Activated CD4-positive, alpha-beta T cell treated with anti-CD3 and anti-CD28 coated beads, Interleukin-2, amount 10 ng/mL, durations not matched to agents 7 days and 5 days (primary cell): ENCODE results near the gene BARX2. TPM values are rescaled to one million over a fixed set of nuclear protein-coding genes. Genes with fewer than 3 reads are reported as not detected.
A peak's percentile ranks its signal among the peaks of the same experiment; 100 is the strongest.

Experiments
- CTCF ChIA-PET: fragments of 350-600 bp; sonication (Branson Sonifier 250); formaldehyde crosslinking; loops from one replicate; lab custom pipeline; 2021; ENCODE audit warnings: antibody characterized with exemption; lab: Charles Lee
- POLR2A ChIA-PET: fragments of 350-600 bp; sonication (Branson Sonifier 250); formaldehyde crosslinking; loops from one replicate; lab custom pipeline; 2021; ENCODE audit warnings: antibody characterized with exemption; lab: Charles Lee
- DNase-seq: peaks from one replicate; pipeline ENCODE4 v3.0.0-alpha.2; 2020
- H3K27ac Mint-ChIP-seq: one replicate; pipeline ENCODE4 v1.8.0; 2021; ENCODE audit warnings: mild to moderate bottlenecking, moderate library complexity, mixed read lengths
- H3K27me3 Mint-ChIP-seq: one replicate; pipeline ENCODE4 v1.8.0; 2021; ENCODE audit warnings: mixed read lengths
- H3K36me3 Mint-ChIP-seq: one replicate; pipeline ENCODE4 v1.8.0; 2021; ENCODE audit warnings: low read depth, mixed read lengths
- H3K4me1 Mint-ChIP-seq: one replicate; pipeline ENCODE4 v1.8.0; 2021; ENCODE audit warnings: mixed read lengths
- H3K4me3 Mint-ChIP-seq: one replicate; pipeline ENCODE4 v1.8.0; 2021; ENCODE audit warnings: mild to moderate bottlenecking, moderate library complexity, mixed read lengths
- H3K9me3 Mint-ChIP-seq: one replicate; pipeline ENCODE4 v1.8.0; 2021; ENCODE audit warnings: mixed read lengths
- total RNA-seq, 2 experiments: library from RNA; stranded (reverse); gene quantifications; one replicate each; pipeline ENCODE4 v1.2.3, GENCODE V29; 2021

The BARX2 gene
- total RNA-seq, 2 experiments from 2014 or later, result not detected

- no peak overlapping the region for H3K27ac Mint-ChIP-seq
- no peaks in the 10 kb centered on the region for H3K36me3 Mint-ChIP-seq
- H3K9me3 Mint-ChIP-seq, result no peaks in the 10 kb centered on the region
- ChIA-PET POLR2A (no interaction called here), CTCF (interaction anchor here (0.6 to 1.7 kb wide), 7 partner anchors 9 to 389 kb away, joined by 3 to 5 read pairs (median 3); partner anchors contain the start of gene BARX2)
- H3K4me1 Mint-ChIP-seq, result no peaks in the 10 kb centered on the region
- peak; percentile 87 for DNase-seq
- no peak overlapping the region for H3K4me3 Mint-ChIP-seq
- peaks cover 52% of the 10 kb centered on the region for H3K27me3 Mint-ChIP-seq
These were observed 11.4 kb upstream of the BARX2 start for GRCh38 chr11:129364143-129364654.

GRCh38 chr11:129365816-129366215, 9.8 kb upstream of the BARX2 start:
- no peak overlapping the region for H3K27ac Mint-ChIP-seq
- no peaks in the 10 kb centered on the region for H3K4me1 Mint-ChIP-seq

GRCh38 chr11:129366737-129367597, 8.7 kb upstream of the BARX2 start:
- Mint-ChIP-seq H3K27ac (no peak overlapping the region), H3K9me3 (no peaks in the 10 kb centered on the region), H3K4me1 (no peaks in the 10 kb centered on the region), H3K27me3 (peaks cover 63% of the 10 kb centered on the region), H3K4me3 (no peak overlapping the region), H3K36me3 (no peaks in the 10 kb centered on the region)
- no peak for DNase-seq
- ChIA-PET CTCF (interaction anchor here (0.7 to 1.7 kb wide), 2 partner anchors 8 to 42 kb away, joined by 4 to 6 read pairs; no protein-coding TSS in a partner anchor), POLR2A (no interaction called here)

More at GRCh38 chr11:129365816-129366215, 9.8 kb upstream of the BARX2 start:
- CTCF ChIA-PET, result interaction anchor here (1.7 kb wide), 1 partner anchor 9 kb away, joined by 6 read pairs; no protein-coding TSS in a partner anchor
- DNase-seq, result no peak
- H3K36me3 Mint-ChIP-seq, result no peaks in the 10 kb centered on the region
- H3K9me3 Mint-ChIP-seq, result no peaks in the 10 kb centered on the region
- peaks cover 55% of the 10 kb centered on the region for H3K27me3 Mint-ChIP-seq
- H3K4me3 Mint-ChIP-seq, result no peak overlapping the region
- POLR2A ChIA-PET, result no interaction called here

- no peak for DNase-seq
- H3K36me3 Mint-ChIP-seq, result no peaks in the 10 kb centered on the region
- POLR2A ChIA-PET, result no interaction called here
- H3K27me3 Mint-ChIP-seq, result peaks cover 82% of the 10 kb centered on the region
- H3K9me3 Mint-ChIP-seq, result no peaks in the 10 kb centered on the region
- H3K27ac Mint-ChIP-seq, result no peak overlapping the region
- no peak overlapping the region for H3K4me3 Mint-ChIP-seq
- CTCF ChIA-PET, result no interaction called here
- H3K4me1 Mint-ChIP-seq, result peaks cover 10% of the 10 kb centered on the region
These were observed 6.6 kb upstream of the BARX2 start for GRCh38 chr11:129368889-129369672.

GRCh38 chr11:129370715-129371114, 4.9 kb upstream of the BARX2 start:
- H3K4me1 Mint-ChIP-seq, result peaks cover 19% of the 10 kb centered on the region
- no peak overlapping the region for H3K27ac Mint-ChIP-seq
- no peaks in the 10 kb centered on the region for H3K36me3 Mint-ChIP-seq
- no peaks in the 10 kb centered on the region for H3K9me3 Mint-ChIP-seq
- CTCF ChIA-PET, result interaction anchor here (1.6 kb wide), 1 partner anchor 380 kb away, joined by 3 read pairs; no protein-coding TSS in a partner anchor
- H3K4me3 Mint-ChIP-seq, result no peak overlapping the region
- POLR2A ChIA-PET, result no interaction called here
- H3K27me3 Mint-ChIP-seq, result peaks cover 91% of the 10 kb centered on the region
- no peak for DNase-seq

GRCh38 chr11:129372609-129373488, 2.8 kb upstream of the BARX2 start:
- CTCF ChIA-PET, result interaction anchor here (0.6 to 1.1 kb wide), 2 partner anchors 9 to 311 kb away, joined by 3 to 4 read pairs; no protein-coding TSS in a partner anchor

GRCh38 chr11:129373489-129373953, 2.1 kb upstream of the BARX2 start:
- Mint-ChIP-seq H3K4me3 (peak overlapping the region; percentile 62), H3K36me3 (no peaks in the 10 kb centered on the region), H3K4me1 (peaks cover 26% of the 10 kb centered on the region), H3K9me3 (no peaks in the 10 kb centered on the region), H3K27ac (no peak overlapping the region), H3K27me3 (peaks cover 91% of the 10 kb centered on the region)
- no peak for DNase-seq
- ChIA-PET CTCF (interaction anchor here (0.6 to 1.1 kb wide), 2 partner anchors 10 to 310 kb away, joined by 3 to 4 read pairs; no protein-coding TSS in a partner anchor), POLR2A (interaction anchor here (0.6 kb wide), 1 partner anchor 318 kb away, joined by 6 read pairs; no protein-coding TSS in a partner anchor)

More at GRCh38 chr11:129372609-129373488, 2.8 kb upstream of the BARX2 start:
- peak overlapping the region; percentile 40 for H3K4me3 Mint-ChIP-seq
- no peaks in the 10 kb centered on the region for H3K9me3 Mint-ChIP-seq
- H3K4me1 Mint-ChIP-seq, result peaks cover 26% of the 10 kb centered on the region
- POLR2A ChIA-PET, result interaction anchor here (0.6 kb wide), 1 partner anchor 318 kb away, joined by 6 read pairs; no protein-coding TSS in a partner anchor
- H3K27ac Mint-ChIP-seq, result no peak overlapping the region
- no peak for DNase-seq
- peaks cover 91% of the 10 kb centered on the region for H3K27me3 Mint-ChIP-seq
- no peaks in the 10 kb centered on the region for H3K36me3 Mint-ChIP-seq

GRCh38 chr11:129374081-129374992, 1.3 kb upstream of the BARX2 start:
- ChIA-PET POLR2A (no interaction called here), CTCF (interaction anchor here (0.6 to 1.5 kb wide), 4 partner anchors 8 to 530 kb away, joined by 3 to 6 read pairs (median 3); no protein-coding TSS in a partner anchor)
- H3K4me3 Mint-ChIP-seq, result peak overlapping the region; percentile 62
- DNase-seq, result no peak
- no peaks in the 10 kb centered on the region for H3K36me3 Mint-ChIP-seq
- H3K4me1 Mint-ChIP-seq, result peaks cover 26% of the 10 kb centered on the region
- peaks cover 90% of the 10 kb centered on the region for H3K27me3 Mint-ChIP-seq
- peak overlapping the region; percentile 36 for H3K27ac Mint-ChIP-seq
- no peaks in the 10 kb centered on the region for H3K9me3 Mint-ChIP-seq

- no peaks in the 10 kb centered on the region for H3K9me3 Mint-ChIP-seq
- DNase-seq, result no peak
- peaks cover 87% of the 10 kb centered on the region for H3K27me3 Mint-ChIP-seq
- H3K27ac Mint-ChIP-seq, result peak overlapping the region; percentile 36
- POLR2A ChIA-PET, result no interaction called here
- CTCF ChIA-PET, result interaction anchor here (0.8 to 1.6 kb wide), 7 partner anchors 9 to 376 kb away, joined by 3 to 6 read pairs (median 3); no protein-coding TSS in a partner anchor
- peak overlapping the region; percentile 62 for H3K4me3 Mint-ChIP-seq
- peaks cover 26% of the 10 kb centered on the region for H3K4me1 Mint-ChIP-seq
- H3K36me3 Mint-ChIP-seq, result no peaks in the 10 kb centered on the region
These were observed 476 bp upstream of the BARX2 start for GRCh38 chr11:129374993-129375750.

GRCh38 chr11:129376658-129377341, 1.2 kb downstream of the BARX2 start:
- POLR2A ChIA-PET, result no interaction called here
- no peak for DNase-seq
- Mint-ChIP-seq H3K27ac (no peak overlapping the region), H3K4me1 (peaks cover 26% of the 10 kb centered on the region), H3K36me3 (no peaks in the 10 kb centered on the region), H3K4me3 (no peak overlapping the region), H3K9me3 (no peaks in the 10 kb centered on the region), H3K27me3 (peaks cover 79% of the 10 kb centered on the region)
- CTCF ChIA-PET, result no interaction called here
